K562 (cell line): Measurements from ENCODE around the gene AFAP1. TPM values are rescaled to one million over a fixed set of nuclear protein-coding genes. Genes with fewer than 3 reads are reported as not detected.

Experiments
- ATAC-seq: fragments of 200-7000 bp; cut with Tn5 transposase; 3 replicates; pipeline ENCODE4 v1.9.1; 2020; ENCODE audit warnings: moderate library complexity
- BruUV-seq: library from RNA; stranded (reverse); fragments of 400-500 nt; replicated peaks from 2 replicates; lab custom pipeline; 2021; lab: Mats Ljungman, UMichigan
- CTCF ChIA-PET: fragments of 300-600 bp; formaldehyde crosslinking; extraction: SDS; loops from one replicate; lab custom pipeline; 2021; ENCODE audit warnings: low intra/inter-chr PET ratio; lab: Yijun Ruan, JAX
- POLR2A ChIA-PET: fragments of 300-600, 350-650 bp; sonication (Branson Sonifier 250); formaldehyde crosslinking; extraction: SDS; loops from one replicate; lab custom pipeline; 2021; ENCODE audit warnings: antibody characterized with exemption, inconsistent platforms; lab: Yijun Ruan, JAX
- DNase-seq, 4 experiments: peaks; one replicate each; pipeline versions ENCODE4 v3.0.0 to v3.0.0-alpha.2; 2011 to 2018; ENCODE audit warnings: low spot score in 3 of 4, mixed read lengths in 3 of 4; ENCODE audit errors: extremely low read depth in 1 of 4
- FAIRE-seq: peaks from 2 replicates; lab custom pipeline; 2011; peaks lifted over from hg19 to GRCh38; lab: Jason Lieb, UNC
- H2AFZ ChIP-seq: 2 replicates; pipeline ENCODE4 v1.6.0; 2011; ENCODE audit warnings: low read depth, low read length, control low read depth, inconsistent platforms
- H3K27ac ChIP-seq: fragments of 200-600 bp; 3 replicates; pipeline ENCODE4 v1.8.0; 2011; ENCODE audit warnings: low read depth, mild to moderate bottlenecking, control low read depth, inconsistent platforms, low read length, moderate library complexity, mixed read lengths; ENCODE audit errors: extremely low read depth
- H3K27me3 ChIP-seq, 2 experiments: fragments of 300-600 bp in 1 of 2; 2 replicates in 1 of 2; 3 replicates in 1 of 2; pipeline versions ENCODE4 v1.6.0 to v1.8.0; 2011; ENCODE audit warnings: inconsistent platforms in 2 of 2, low read length in 2 of 2, mild to moderate bottlenecking in 1 of 2, mixed read lengths in 1 of 2, moderate library complexity in 1 of 2; ENCODE audit not compliant: control insufficient read depth in 2 of 2, insufficient read depth in 2 of 2
- H3K36me3 ChIP-seq: fragments of 300-600 bp; 3 replicates; pipeline ENCODE4 v1.8.0; 2011; ENCODE audit warnings: mild to moderate bottlenecking, low read length, inconsistent platforms; ENCODE audit not compliant: control insufficient read depth, insufficient read depth
- H3K4me1 ChIP-seq, 2 experiments: fragments of 200-600 bp in 1 of 2; replicated peaks in 1 of 2; 2 replicates in 1 of 2; 3 replicates in 1 of 2; pipeline versions ENCODE4 v1.5.1 to v1.8.0; 2011; ENCODE audit warnings: inconsistent platforms in 2 of 2, low read length in 2 of 2, mild to moderate bottlenecking in 1 of 2, mixed read lengths in 1 of 2, moderate library complexity in 1 of 2; ENCODE audit not compliant: control insufficient read depth in 2 of 2, insufficient read depth in 2 of 2
- H3K4me2 ChIP-seq: 2 replicates; pipeline ENCODE4 v1.6.1; 2011; ENCODE audit warnings: low read length, control low read depth, inconsistent platforms, mixed read lengths; ENCODE audit not compliant: insufficient read depth
- H3K4me3 ChIP-seq: fragments of 200-600 bp; sonication (generic), shearing (Covaris generic); 2 replicates; pipeline ENCODE4 v1.5.1; 2016; ENCODE audit warnings: control low read depth, inconsistent platforms
- H3K79me2 ChIP-seq: fragments of 200-600 bp; 3 replicates; pipeline ENCODE4 v1.8.0; 2011; ENCODE audit warnings: low read length, inconsistent platforms; ENCODE audit not compliant: control insufficient read depth, insufficient read depth
- H3K9ac ChIP-seq, 2 experiments: 2 replicates each; pipeline versions ENCODE4 v1.6.0 to v1.6.1; 2011; ENCODE audit warnings: low read depth in 2 of 2, low read length in 2 of 2, control low read depth in 1 of 2, inconsistent platforms in 1 of 2, mild to moderate bottlenecking in 1 of 2, mixed read lengths in 1 of 2; ENCODE audit not compliant: insufficient read depth in 1 of 2
- H3K9me1 ChIP-seq: one replicate; pipeline ENCODE4 v1.6.0; 2011; ENCODE audit warnings: inconsistent platforms, mild to moderate bottlenecking, low read length, moderate library complexity; ENCODE audit not compliant: control insufficient read depth, insufficient read depth
- H3K9me3 ChIP-seq: replicated peaks from 2 replicates; pipeline ENCODE4 v1.5.1; 2011; ENCODE audit warnings: low read depth, low read length, inconsistent platforms; ENCODE audit not compliant: control insufficient read depth, insufficient read depth
- H4K20me1 ChIP-seq: replicated peaks from 2 replicates; pipeline ENCODE4 v1.6.1; 2011; ENCODE audit warnings: low read length, inconsistent platforms, mixed read lengths; ENCODE audit not compliant: control insufficient read depth, insufficient read depth
- L3MBTL2 ChIP-seq: fragments of 450-650 bp; IDR thresholded peaks from 2 replicates; pipeline ENCODE4 v1.6.1; 2016; ENCODE audit warnings: mild to moderate bottlenecking, moderate library complexity
- POLR2G ChIP-seq: fragments of 200-400 bp; formaldehyde crosslinking; IDR thresholded peaks from 2 replicates; pipeline ENCODE4 v1.6.1; 2017; ENCODE audit warnings: low read depth, mild to moderate bottlenecking, antibody characterized with exemption, low read length, moderate library complexity
- SMAD4 ChIP-seq: fragments of 250-450 bp; sonication (Bioruptor Pico); conservative IDR thresholded peaks from 2 replicates; pipeline ENCODE4 v1.8.0; 2021; ENCODE audit warnings: inconsistent platforms, mild to moderate bottlenecking, moderate library complexity
- WGBS: fragments of 100-300 bp; shearing (Covaris generic); methylation state at CpG from one replicate; pipeline ENCODE4 v1.1.6; 2016; ENCODE audit warnings: low coverage, mixed read lengths; ENCODE audit not compliant: insufficient coverage; ENCODE audit errors: missing lambda C conversion rate; 5-methylcytosine and 5-hydroxymethylcytosine counted together
- in situ Hi-C: fragments of 300-500 bp; cut with MboI; formaldehyde crosslinking; loops from 4 replicates; pipeline ENCODE4 v1.15.0; 2018; ENCODE audit warnings: inconsistent platforms, mixed read lengths
- intact Hi-C: fragments of 100-400 bp; cut with micrococcal nuclease; formaldehyde crosslinking; loops from 2 replicates; pipeline ENCODE4 v1.14.2; 2022
- polyA plus RNA-seq, 8 experiments: library from polyadenylated mRNA; depleted of rRNA in 4 of 8; stranded (reverse) in 5 of 8; unstranded in 3 of 8; fragments of >200 nt; fragmentation: Nextera tagmentation in 2 of 8; fragmentation: Illumina TruSeq in 1 of 8; extraction: Ambion mirVana in 2 of 8; extraction: Trizol in 1 of 8; gene quantifications; 2 replicates each; pipeline versions ENCODE4 v1.2.1 to v1.2.3, GENCODE V29; 2011 to 2014; ENCODE audit warnings: inconsistent platforms in 1 of 8, missing spikeins in 1 of 8
- total RNA-seq, 7 experiments: library from RNA; depleted of rRNA in 6 of 7; stranded (reverse); fragments of >200 nt in 6 of 7; fragmentation: Illumina TruSeq in 2 of 7; extraction: Trizol in 2 of 7; gene quantifications; 2 replicates each; pipeline versions ENCODE4 v1.2.1 to v1.2.3, GENCODE V29; 2011 to 2021; ENCODE audit warnings: low replicate concordance in 1 of 7

Gene AFAP1
- total and polyA plus RNA-seq, 9 of the 15 experiments (the other 6 are each of a cell fraction or from before 2014, with no cell fraction given) = 0.07 to 0.42 (median 0.12) TPM; not detected in 1

GRCh38 chr4:7755561-7755960 lies 184.1 kb downstream of the AFAP1 start:
- in situ Hi-C loops (no loop called here), intact Hi-C loops (no loop called here)
- Histone ChIP-seq H3K9me1 (no peaks in the 10 kb centered on the region), H3K4me3 (peak overlapping the region; percentile 50), H3K27me3 (no peaks in the 10 kb centered on the region), H3K79me2 (peaks cover 51% of the 10 kb centered on the region), H3K4me1 (peaks cover 5 to 40% of the 10 kb centered on the region in 2 experiments; a peak in 3 of 5 replicates), H3K4me2 (peak overlapping the region; percentile 49)
- ChIA-PET CTCF (no interaction called here), POLR2A (interaction anchor here (0.5 to 0.7 kb wide), 4 partner anchors 71 to 661 kb away, joined by 3 read pairs; no protein-coding TSS in a partner anchor)
- WGBS = 26% methylated on average over 7 of the region's 16 CpGs
- DNase-seq = no peak
- no TSS peak for BruUV-seq
- TF ChIP-seq L3MBTL2 = 0 out of 2 replicates have a peak, but pooled peaks have one; percentile 37
- TF ChIP-seq SMAD4 (CRISPR knock-in tag) = no peak
- peak; percentile 17; the same call in 1 of the 2 replicates for TF ChIP-seq POLR2G
- TF ChIP-seq, all 486 proteins: peak for 2
- Histone ChIP-seq H3K36me3 (peaks cover 4% of the 10 kb centered on the region; the same call in 1 of the 3 replicates), H4K20me1 (peaks cover 3% of the 10 kb centered on the region), H3K27ac (no peak overlapping the region), H3K9me3 (no peaks in the 10 kb centered on the region; the same call in 1 of the 2 replicates), H2AFZ (no peak overlapping the region), H3K9ac (peak overlapping the region in 1 of 2 experiments; percentile 83; a peak in 2 of 4 replicates)
- no peak for FAIRE-seq
- ATAC-seq = no peak
